GM12873 (cell line): Measurements from ENCODE around the gene UBTD2.

ENCODE experiments used
- CTCF ChIP-seq: IDR thresholded peaks from 2 replicates; pipeline ENCODE4 v1.5.1; 2012; ENCODE audit warnings: low read depth, mild to moderate bottlenecking, moderate library complexity, low read length, control low read depth; ENCODE audit not compliant: insufficient read depth; ENCODE audit errors: missing control alignments

UBTD2 gene

DNA sequence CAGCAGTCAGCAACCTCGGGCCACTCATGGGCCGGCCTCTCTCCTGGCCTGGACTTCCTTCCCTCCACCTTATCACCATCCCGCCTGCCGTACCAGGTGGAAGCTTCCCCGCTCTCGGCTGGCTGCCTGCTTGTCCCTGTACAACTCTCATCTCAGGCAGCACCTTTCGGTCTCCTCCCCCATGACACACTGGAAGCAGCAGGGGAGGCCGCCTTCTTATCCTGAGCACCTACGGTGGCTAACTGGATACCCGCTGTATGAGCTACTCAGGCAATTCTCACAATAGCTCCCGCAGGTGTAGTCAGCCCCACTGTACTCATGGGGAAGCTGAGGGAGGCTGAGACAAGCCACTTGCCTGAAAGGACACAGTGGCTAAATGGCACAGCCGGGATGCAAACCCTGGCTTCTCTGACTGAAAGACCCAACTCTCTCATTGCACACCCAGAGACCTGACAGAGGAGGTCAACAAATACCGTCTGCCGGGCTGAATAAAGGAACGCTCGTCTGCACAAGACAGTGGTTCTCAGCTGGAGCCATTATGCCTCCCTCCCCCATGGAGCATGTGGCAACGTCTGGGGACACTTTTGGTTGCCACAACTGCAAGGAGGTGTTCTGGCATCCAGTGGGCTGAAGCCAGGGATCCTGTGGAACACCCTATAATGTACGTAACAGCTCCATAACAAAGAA is 105.1 kb downstream of the UBTD2 start:
- TF ChIP-seq CTCF, result no peak

DNA sequence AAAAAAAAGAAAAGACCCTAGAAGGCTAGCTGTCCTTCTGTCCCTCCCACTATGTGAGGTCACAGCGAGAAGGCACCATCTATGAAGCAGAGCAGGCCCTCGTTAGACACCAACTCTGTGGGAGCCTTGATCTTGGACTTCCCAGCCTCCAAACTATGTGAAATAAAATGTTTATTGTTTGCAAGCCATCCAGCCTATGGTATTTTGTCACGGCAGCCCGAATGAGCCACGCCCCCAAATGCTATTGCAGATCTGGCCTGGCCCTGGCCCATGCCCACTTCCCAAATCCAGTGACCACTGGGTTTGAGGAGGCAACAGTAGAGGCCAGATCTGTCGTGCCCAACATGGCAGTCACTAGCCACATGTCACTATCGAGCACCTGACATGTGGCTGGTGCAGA is 106.4 kb downstream of the UBTD2 start:
- no peak for TF ChIP-seq CTCF

DNA sequence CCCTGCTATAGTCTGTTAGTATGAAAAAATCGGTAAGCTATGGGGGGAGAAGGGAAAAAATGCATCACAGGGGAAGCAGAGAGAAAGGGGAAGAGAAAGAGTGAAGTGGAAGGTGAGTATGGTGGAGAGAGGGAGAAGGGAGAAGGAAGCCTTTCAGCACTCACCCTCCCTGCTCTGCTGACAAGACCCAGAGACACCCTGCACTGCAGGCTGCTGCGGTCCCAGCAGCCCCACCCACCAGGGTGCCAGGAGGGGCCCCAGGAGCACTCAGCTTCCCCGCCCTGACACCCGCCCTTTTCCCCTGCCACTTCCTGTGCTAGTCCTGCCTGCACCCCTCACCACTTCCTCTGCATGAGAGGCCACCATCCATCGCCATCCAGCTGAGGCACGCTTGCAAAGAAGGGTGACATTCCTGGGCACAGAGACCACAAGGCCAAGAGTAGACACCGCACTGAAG is 108.3 kb downstream of the UBTD2 start:
- no peak for TF ChIP-seq CTCF

GRCh38 chr5:172173564-172174153 is 109.9 kb downstream of the UBTD2 start:
- TF ChIP-seq CTCF, result no peak

- TF ChIP-seq CTCF, result no peak
Measured at GRCh38 chr5:172172912-172173563, 110.5 kb downstream of the UBTD2 start.

GRCh38 chr5:172171118-172171517 is 112.4 kb downstream of the UBTD2 start:
- TF ChIP-seq CTCF, result no peak

GRCh38 chr5:172170251-172170701 is 113.3 kb downstream of the UBTD2 start:
- TF ChIP-seq CTCF, result no peak
